HepG2 (cell line): ENCODE measurements around the gene ALDH9A1. TPM values are rescaled to one million over a fixed set of nuclear protein-coding genes. Genes with fewer than 3 reads are reported as not detected.

ENCODE experiments used
- CREB3 ChIP-seq: sonication (generic); formaldehyde crosslinking; IDR thresholded peaks from 2 replicates; pipeline ENCODE4 v1.5.0; 2020; ENCODE audit warnings: missing genetic modification reagents
- DZIP1 ChIP-seq: sonication (generic); formaldehyde crosslinking; IDR thresholded peaks from 2 replicates; pipeline ENCODE4 v1.5.0; 2020; ENCODE audit warnings: mild to moderate bottlenecking, missing genetic modification reagents
- HINFP ChIP-seq: sonication (generic); formaldehyde crosslinking; IDR thresholded peaks from 2 replicates; pipeline ENCODE4 v1.4.0; 2020; ENCODE audit warnings: low read depth, mild to moderate bottlenecking, missing genetic modification reagents
- KAT8 ChIP-seq: IDR thresholded peaks from 2 replicates; pipeline ENCODE4 v1.6.1; 2016; ENCODE audit warnings: missing genetic modification reagents, missing compliant biosample characterization
- KLF16 ChIP-seq, 2 experiments: sonication (generic) in 1 of 2; formaldehyde crosslinking in 1 of 2; IDR thresholded peaks; 2 replicates each; pipeline versions ENCODE4 v1.6.1 to v1.8.0; 2016 to 2023; ENCODE audit warnings: missing genetic modification reagents in 2 of 2, missing compliant biosample characterization in 1 of 2
- MEF2D ChIP-seq: sonication (generic); formaldehyde crosslinking; IDR thresholded peaks from 2 replicates; pipeline ENCODE4 v1.5.1; 2020; ENCODE audit warnings: mild to moderate bottlenecking, missing genetic modification reagents
- MXD4 ChIP-seq: IDR thresholded peaks from 2 replicates; pipeline ENCODE4 v1.6.1; 2016; ENCODE audit warnings: mild to moderate bottlenecking, missing biosample characterization, missing genetic modification reagents
- PHF21A ChIP-seq: sonication (generic); formaldehyde crosslinking; IDR thresholded peaks from 2 replicates; pipeline ENCODE4 v1.5.0; 2020; ENCODE audit warnings: mild to moderate bottlenecking, missing genetic modification reagents
- TAF15 ChIP-seq: fragments of 200-400 bp; formaldehyde crosslinking; IDR thresholded peaks from one replicate; pipeline ENCODE4 v1.6.1; 2018; ENCODE audit warnings: mild to moderate bottlenecking, low read depth, low read length; ENCODE audit not compliant: poor library complexity, severe bottlenecking
- XRCC5 ChIP-seq: fragments of 200-400 bp; formaldehyde crosslinking; optimal IDR thresholded peaks from 2 replicates; pipeline ENCODE3; 2017; ENCODE audit warnings: mild to moderate bottlenecking, low read length
- ZBTB38 ChIP-seq: sonication (generic); formaldehyde crosslinking; IDR thresholded peaks from 2 replicates; pipeline ENCODE4 v1.5.1; 2020; ENCODE audit warnings: mild to moderate bottlenecking, missing genetic modification reagents
- ZNF30 ChIP-seq: sonication (generic); formaldehyde crosslinking; IDR thresholded peaks from 2 replicates; pipeline ENCODE4 v1.5.0; 2020; ENCODE audit warnings: mild to moderate bottlenecking, missing genetic modification reagents
- ZNF317 ChIP-seq: sonication (generic); formaldehyde crosslinking; IDR thresholded peaks from 2 replicates; pipeline ENCODE4 v1.5.0; 2020; ENCODE audit warnings: mild to moderate bottlenecking, missing genetic modification reagents
- ZNF562 ChIP-seq: sonication (generic); formaldehyde crosslinking; IDR thresholded peaks from 2 replicates; pipeline ENCODE4 v1.8.0; 2022; ENCODE audit warnings: missing genetic modification reagents, borderline replicate concordance
- ZNF572 ChIP-seq: sonication (generic); formaldehyde crosslinking; IDR thresholded peaks from 2 replicates; pipeline ENCODE4 v1.5.1; 2020; ENCODE audit warnings: mild to moderate bottlenecking, missing genetic modification reagents
- ZNF605 ChIP-seq: sonication (generic); formaldehyde crosslinking; IDR thresholded peaks from 2 replicates; pipeline ENCODE4 v1.8.0; 2022; ENCODE audit warnings: mild to moderate bottlenecking, missing genetic modification reagents
- ZNF792 ChIP-seq: IDR thresholded peaks from 2 replicates; pipeline ENCODE4 v1.6.1; 2016
- polyA plus RNA-seq, 8 experiments: library from polyadenylated mRNA; depleted of rRNA in 3 of 8; stranded (reverse) in 7 of 8; unstranded in 1 of 8; fragments of >200 nt; fragmentation: Illumina TruSeq in 4 of 8; extraction: Trizol in 4 of 8; gene quantifications; 2 replicates each; pipeline versions ENCODE4 v1.2.1 to v1.2.3, GENCODE V29; 2011 to 2016; ENCODE audit warnings: low read depth in 4 of 8, missing spikeins in 1 of 8, mixed read lengths in 1 of 8; ENCODE audit not compliant: insufficient read depth in 1 of 8
- total RNA-seq, 5 experiments: library from RNA; depleted of rRNA; stranded (reverse); fragments of >200 nt; fragmentation: Illumina TruSeq; extraction: Trizol; gene quantifications; 2 replicates each; pipeline ENCODE4 v1.2.3, GENCODE V29; 2016; ENCODE audit warnings: low read depth in 1 of 5
- TF ChIP-seq, protein P1 (sequence below): sonication (generic); formaldehyde crosslinking; IDR thresholded peaks from 2 replicates; pipeline ENCODE4 v1.4.0; 2020; ENCODE audit warnings: mild to moderate bottlenecking, missing genetic modification reagents

Gene ALDH9A1
- total and polyA plus RNA-seq, 2 of the 13 experiments (the other 11 are each of a cell fraction or from before 2014, with no cell fraction given), result 27.5 to 38.5 TPM

GRCh38 chr1:165697881-165698760 lies at the start of gene ALDH9A1 (continued):
- TF ChIP-seq PHF21A (CRISPR knock-in tag) (0 out of 2 replicates have a peak, but pooled peaks have one; percentile 11), ZNF562 (CRISPR knock-in tag) (0 out of 2 replicates have a peak, but pooled peaks have one; percentile 39), DZIP1 (CRISPR knock-in tag) (peak; percentile 94; the same call in 1 of the 2 replicates), ZNF605 (CRISPR knock-in tag) (0 out of 2 replicates have a peak, but pooled peaks have one; percentile 36), ZNF572 (CRISPR knock-in tag) (0 out of 2 replicates have a peak, but pooled peaks have one; percentile 71), ZNF317 (CRISPR knock-in tag) (peak; percentile 25; the same call in 1 of the 2 replicates), MXD4 (CRISPR knock-in tag) (peak; percentile 86; the same call in 1 of the 2 replicates), KAT8 (CRISPR knock-in tag) (peak; percentile 61; the same call in 1 of the 2 replicates), KLF16 (CRISPR knock-in tag; IDR thresholded peaks at IDR 0.05) (peak in 1 of 2 experiments; percentile 72; a peak in 1 of 4 replicates), ZNF30 (CRISPR knock-in tag) (peak; percentile 69), HINFP (CRISPR knock-in tag) (peak; percentile 59; the same call in 1 of the 2 replicates), MEF2D (CRISPR knock-in tag) (0 out of 2 replicates have a peak, but pooled peaks have one; percentile 22), TAF15 (no peak), ZBTB38 (no peak), CREB3 (CRISPR knock-in tag) (no peak), ZNF792 (CRISPR knock-in tag) (peak; percentile 29; the same call in 1 of the 2 replicates), XRCC5 (peak; percentile 26)
- TF ChIP-seq, protein P1, sequence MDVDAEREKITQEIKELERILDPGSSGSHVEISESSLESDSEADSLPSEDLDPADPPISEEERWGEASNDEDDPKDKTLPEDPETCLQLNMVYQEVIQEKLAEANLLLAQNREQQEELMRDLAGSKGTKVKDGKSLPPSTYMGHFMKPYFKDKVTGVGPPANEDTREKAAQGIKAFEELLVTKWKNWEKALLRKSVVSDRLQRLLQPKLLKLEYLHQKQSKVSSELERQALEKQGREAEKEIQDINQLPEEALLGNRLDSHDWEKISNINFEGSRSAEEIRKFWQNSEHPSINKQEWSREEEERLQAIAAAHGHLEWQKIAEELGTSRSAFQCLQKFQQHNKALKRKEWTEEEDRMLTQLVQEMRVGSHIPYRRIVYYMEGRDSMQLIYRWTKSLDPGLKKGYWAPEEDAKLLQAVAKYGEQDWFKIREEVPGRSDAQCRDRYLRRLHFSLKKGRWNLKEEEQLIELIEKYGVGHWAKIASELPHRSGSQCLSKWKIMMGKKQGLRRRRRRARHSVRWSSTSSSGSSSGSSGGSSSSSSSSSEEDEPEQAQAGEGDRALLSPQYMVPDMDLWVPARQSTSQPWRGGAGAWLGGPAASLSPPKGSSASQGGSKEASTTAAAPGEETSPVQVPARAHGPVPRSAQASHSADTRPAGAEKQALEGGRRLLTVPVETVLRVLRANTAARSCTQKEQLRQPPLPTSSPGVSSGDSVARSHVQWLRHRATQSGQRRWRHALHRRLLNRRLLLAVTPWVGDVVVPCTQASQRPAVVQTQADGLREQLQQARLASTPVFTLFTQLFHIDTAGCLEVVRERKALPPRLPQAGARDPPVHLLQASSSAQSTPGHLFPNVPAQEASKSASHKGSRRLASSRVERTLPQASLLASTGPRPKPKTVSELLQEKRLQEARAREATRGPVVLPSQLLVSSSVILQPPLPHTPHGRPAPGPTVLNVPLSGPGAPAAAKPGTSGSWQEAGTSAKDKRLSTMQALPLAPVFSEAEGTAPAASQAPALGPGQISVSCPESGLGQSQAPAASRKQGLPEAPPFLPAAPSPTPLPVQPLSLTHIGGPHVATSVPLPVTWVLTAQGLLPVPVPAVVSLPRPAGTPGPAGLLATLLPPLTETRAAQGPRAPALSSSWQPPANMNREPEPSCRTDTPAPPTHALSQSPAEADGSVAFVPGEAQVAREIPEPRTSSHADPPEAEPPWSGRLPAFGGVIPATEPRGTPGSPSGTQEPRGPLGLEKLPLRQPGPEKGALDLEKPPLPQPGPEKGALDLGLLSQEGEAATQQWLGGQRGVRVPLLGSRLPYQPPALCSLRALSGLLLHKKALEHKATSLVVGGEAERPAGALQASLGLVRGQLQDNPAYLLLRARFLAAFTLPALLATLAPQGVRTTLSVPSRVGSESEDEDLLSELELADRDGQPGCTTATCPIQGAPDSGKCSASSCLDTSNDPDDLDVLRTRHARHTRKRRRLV (CRISPR knock-in tag), result peak; percentile 78
